Common myeloid progenitor, CD34-positive (primary cell): ENCODE data around the gene ACTL6B.

Experiments used
- CTCF ChIA-PET: fragments of 350-600 bp; sonication (Branson Sonifier 250); formaldehyde crosslinking; loops from one replicate; lab custom pipeline; 2021; ENCODE audit warnings: antibody characterized with exemption; lab: Charles Lee
- POLR2A ChIA-PET: fragments of 350-600 bp; sonication (Branson Sonifier 250); formaldehyde crosslinking; loops from one replicate; lab custom pipeline; 2021; ENCODE audit warnings: antibody characterized with exemption; lab: Charles Lee
- DNase-seq, 3 donors: peaks; one replicate each; pipeline versions ENCODE4 v3.0.0 to v3.0.0-alpha.2; 2013
- H3K27ac ChIP-seq, 2 experiments: 1 replicate in 1 of 2; 2 replicates in 1 of 2; pipeline ENCODE4 v1.7.0; 2013; ENCODE audit warnings: inconsistent platforms in 2 of 2, low read length in 2 of 2, mild to moderate bottlenecking in 2 of 2, low read depth in 1 of 2, moderate library complexity in 1 of 2; ENCODE audit not compliant: severe bottlenecking in 2 of 2, insufficient read depth in 1 of 2, poor library complexity in 1 of 2
- H3K27me3 ChIP-seq, 5 experiments: replicated peaks in 2 of 5; 1 replicate in 3 of 5; 2 replicates in 2 of 5; pipeline versions ENCODE4 v1.6.1 to v1.7.0; 2013; ENCODE audit warnings: low read length in 4 of 5, mild to moderate bottlenecking in 2 of 5, moderate library complexity in 2 of 5, inconsistent platforms in 1 of 5; ENCODE audit not compliant: insufficient read depth in 5 of 5, control insufficient read depth in 4 of 5
- H3K36me3 ChIP-seq, 4 experiments: 1 replicate in 2 of 4; 2 replicates in 2 of 4; pipeline versions ENCODE4 v1.6.1 to v1.7.0; 2013; ENCODE audit warnings: low read length in 3 of 4, control low read depth in 1 of 4, mild to moderate bottlenecking in 1 of 4; ENCODE audit not compliant: control insufficient read depth in 4 of 4, insufficient read depth in 4 of 4
- H3K4me1 ChIP-seq, 4 experiments: 1 replicate in 3 of 4; 2 replicates in 1 of 4; pipeline versions ENCODE4 v1.6.1 to v1.7.1; 2013; ENCODE audit warnings: low read length in 3 of 4, mild to moderate bottlenecking in 3 of 4, control low read depth in 1 of 4, inconsistent platforms in 1 of 4, moderate library complexity in 1 of 4; ENCODE audit not compliant: control insufficient read depth in 4 of 4, insufficient read depth in 4 of 4; ENCODE audit errors: control extremely low read depth in 1 of 4
- H3K4me3 ChIP-seq, 7 experiments: 1 replicate in 4 of 7; 2 replicates in 3 of 7; pipeline versions ENCODE4 v1.5.1 to v1.7.0; 2013; ENCODE audit warnings: mild to moderate bottlenecking in 7 of 7, low read length in 6 of 7, moderate library complexity in 6 of 7, inconsistent platforms in 2 of 7, low read depth in 2 of 7, control low read depth in 1 of 7; ENCODE audit not compliant: insufficient read depth in 4 of 7, control insufficient read depth in 1 of 7; ENCODE audit errors: extremely low read depth in 1 of 7
- H3K9me3 ChIP-seq, 5 experiments: 1 replicate in 4 of 5; 2 replicates in 1 of 5; pipeline versions ENCODE4 v1.6.1 to v1.7.1; 2013; ENCODE audit warnings: low read length in 4 of 5, mild to moderate bottlenecking in 2 of 5, inconsistent platforms in 1 of 5, low read depth in 1 of 5, moderate library complexity in 1 of 5; ENCODE audit not compliant: control insufficient read depth in 4 of 5, insufficient read depth in 2 of 5; ENCODE audit errors: control extremely low read depth in 1 of 5
- WGBS: methylation state at CpG from one replicate; pipeline ENCODE4 v1.1.5; 2013; ENCODE audit not compliant: insufficient coverage; 5-methylcytosine and 5-hydroxymethylcytosine counted together

ACTL6B gene

GRCh38 chr7:100684534-100685042 is 28.3 kb upstream of the ACTL6B start:
- H3K4me3 ChIP-seq = no peak overlapping the region
- no peaks in the 10 kb centered on the region for H3K27me3 ChIP-seq
- ChIA-PET POLR2A (interaction anchor here (0.5 kb wide), 1 partner anchor 17 kb away, joined by 4 read pairs; no protein-coding TSS in a partner anchor), CTCF (interaction anchor here (0.6 to 3.9 kb wide), 8 partner anchors 8 to 215 kb away, joined by 3 to 28 read pairs (median 4); partner anchors contain the start of gene MOSPD3)
- H3K36me3 ChIP-seq = peaks cover 11 to 100% (median 64%) of the 10 kb centered on the region in 4 experiments
- no peaks in the 10 kb centered on the region for H3K4me1 ChIP-seq
- H3K27ac ChIP-seq = no peak overlapping the region
- WGBS = 99% methylated on average over 12 of the region's 16 CpGs
- DNase-seq = no peak
- no peaks in the 10 kb centered on the region for H3K9me3 ChIP-seq

- 95% methylated on average over 31 of the region's 37 CpGs for WGBS
- peaks cover 11 to 100% (median 64%) of the 10 kb centered on the region in 4 experiments for H3K36me3 ChIP-seq
- H3K27me3 ChIP-seq = no peaks in the 10 kb centered on the region
- no peaks in the 10 kb centered on the region for H3K4me1 ChIP-seq
- H3K27ac ChIP-seq = no peak overlapping the region
- ChIA-PET CTCF (interaction anchor here (0.6 to 3.9 kb wide), 7 partner anchors 8 to 214 kb away, joined by 3 to 28 read pairs (median 3); partner anchors contain the start of gene MOSPD3), POLR2A (interaction anchor here (1.3 kb wide), 2 partner anchors 9 to 11 kb away, joined by 3 read pairs; no protein-coding TSS in a partner anchor)
- H3K4me3 ChIP-seq = no peak overlapping the region
- no peaks in the 10 kb centered on the region for H3K9me3 ChIP-seq
- no peak for DNase-seq
Observed at GRCh38 chr7:100683659-100684533, 27.6 kb upstream of the ACTL6B start.

GRCh38 chr7:100682991-100683658 is 26.9 kb upstream of the ACTL6B start:
- H3K27ac ChIP-seq = no peak overlapping the region
- no peaks in the 10 kb centered on the region for H3K4me1 ChIP-seq
- CTCF ChIA-PET = interaction anchor here (0.6 to 3.9 kb wide), 5 partner anchors 9 to 224 kb away, joined by 3 to 28 read pairs (median 3); partner anchors contain the start of gene MOSPD3
- H3K36me3 ChIP-seq = peaks cover 11 to 100% (median 66%) of the 10 kb centered on the region in 4 experiments
- POLR2A ChIA-PET = interaction anchor here (1.3 kb wide), 3 partner anchors 9 to 97 kb away, joined by 3 to 4 read pairs (median 3); partner anchors contain the start of genes FBXO24 and LRCH4
- H3K4me3 ChIP-seq = no peak overlapping the region
- no peak for DNase-seq
- H3K27me3 ChIP-seq = no peaks in the 10 kb centered on the region
- no peaks in the 10 kb centered on the region for H3K9me3 ChIP-seq
- 89% methylated on average over 28 of the region's 28 CpGs for WGBS

- no peaks in the 10 kb centered on the region for H3K9me3 ChIP-seq
- POLR2A ChIA-PET = interaction anchor here (0.6 to 1.3 kb wide), 4 partner anchors 8 to 160 kb away, joined by 3 to 4 read pairs (median 3); partner anchors contain the start of genes FBXO24 and LRCH4
- CTCF ChIA-PET = interaction anchor here (0.6 to 3.9 kb wide), 6 partner anchors 10 to 224 kb away, joined by 3 to 28 read pairs (median 3); partner anchors contain the start of genes MOSPD3 and POP7
- no peak overlapping the region for H3K4me3 ChIP-seq
- no peak for DNase-seq
- WGBS = 98% methylated on average over 22 of the region's 25 CpGs
- no peaks in the 10 kb centered on the region for H3K27me3 ChIP-seq
- H3K27ac ChIP-seq = no peak overlapping the region
- peaks cover 11 to 100% (median 67%) of the 10 kb centered on the region in 4 experiments for H3K36me3 ChIP-seq
- no peaks in the 10 kb centered on the region for H3K4me1 ChIP-seq
Observed at GRCh38 chr7:100682228-100682741, 26.0 kb upstream of the ACTL6B start.

- DNase-seq = no peak
- Histone ChIP-seq H3K36me3 (peaks cover 11 to 100% (median 70%) of the 10 kb centered on the region in 4 experiments), H3K27me3 (no peaks in the 10 kb centered on the region), H3K9me3 (no peaks in the 10 kb centered on the region), H3K27ac (no peak overlapping the region), H3K4me1 (no peaks in the 10 kb centered on the region), H3K4me3 (no peak overlapping the region)
- POLR2A ChIA-PET = interaction anchor here (0.6 to 1.3 kb wide), 2 partner anchors 95 to 160 kb away, joined by 3 to 4 read pairs; partner anchors contain the start of genes FBXO24 and LRCH4
- CTCF ChIA-PET = interaction anchor here (0.9 to 7.6 kb wide), 5 partner anchors 8 to 170 kb away, joined by 3 to 80 read pairs (median 6); partner anchors contain the start of genes GIGYF1 and POP7
- WGBS = 93% methylated on average over 24 of the region's 29 CpGs
Observed at GRCh38 chr7:100681491-100682227, 25.4 kb upstream of the ACTL6B start.
